A172 (cell line): ENCODE data around the gene ING4. TPM values are rescaled to one million over a fixed set of nuclear protein-coding genes. Genes with fewer than 3 reads are reported as not detected.

Experiments used
- DNase-seq: peaks from one replicate; pipeline ENCODE4 v3.0.0-alpha.2; 2015; ENCODE audit warnings: low spot score
- total RNA-seq: library from RNA; depleted of rRNA; stranded (reverse); fragments of >200 nt; shearing (Covaris generic); gene quantifications from 2 replicates; pipeline ENCODE4 v1.2.3, GENCODE V29; 2014; rRNA removed

The ING4 gene
- total RNA-seq, 1 experiment from 2014 or later, result 23.7 TPM

GRCh38 chr12:6607751-6608591 lies 54.9 kb downstream of the ING4 start:
- DNase-seq, result peak; percentile 71

- no peak for DNase-seq
Observed at GRCh38 chr12:6606331-6607131, 56.4 kb downstream of the ING4 start.

GRCh38 chr12:6605421-6606330 lies 57.2 kb downstream of the ING4 start:
- peak; percentile 28 for DNase-seq

- DNase-seq, result no peak
Observed at GRCh38 chr12:6604259-6605029, 58.5 kb downstream of the ING4 start.

- peak; percentile 63 for DNase-seq
Observed at GRCh38 chr12:6603095-6603567, 59.8 kb downstream of the ING4 start.

- DNase-seq, result no peak
Observed at GRCh38 chr12:6602526-6602925, 60.4 kb downstream of the ING4 start.

Other genes with a start within 250 kb of the ING4 start
- not detected in 2 replicates for gene CD27, start 218.2 kb downstream of the ING4 start, total RNA-seq
- 2.6 and 3.4 TPM in 2 replicates for gene TAPBPL, start 211.1 kb downstream of the ING4 start, total RNA-seq
- 0.33 and 3.2 TPM in 2 replicates for gene VAMP1, start 192.4 kb downstream of the ING4 start, total RNA-seq
- 116 and 166 TPM in 2 replicates for gene MRPL51, start 169.9 kb downstream of the ING4 start, total RNA-seq
- 46.2 and 60.2 TPM in 2 replicates for gene NCAPD2, start 169.0 kb downstream of the ING4 start, total RNA-seq
- 3,748 and 4,015 TPM in 2 replicates for gene GAPDH, start 128.6 kb downstream of the ING4 start, total RNA-seq
- gene IFFO1, start 107.1 kb downstream of the ING4 start, total RNA-seq, result 2.1 TPM in 2 replicates
- 53.9 and 59.8 TPM in 2 replicates for gene NOP2, start 94.8 kb downstream of the ING4 start, total RNA-seq
- gene CHD4, start 55.7 kb downstream of the ING4 start, total RNA-seq, result 164 and 201 TPM in 2 replicates
- gene LPAR5, start 27.2 kb downstream of the ING4 start, total RNA-seq, result 2.5 TPM in 2 replicates
- gene ACRBP, start 15.7 kb downstream of the ING4 start, total RNA-seq, result 0.65 TPM in 1 of 2 replicates, not detected in the other
- 6.4 and 9.2 TPM in 2 replicates for gene ZNF384, start 26.3 kb upstream of the ING4 start, total RNA-seq
- 0.24 and 2.3 TPM in 2 replicates for gene PIANP, start 37.7 kb upstream of the ING4 start, total RNA-seq
- gene COPS7A, start 60.9 kb upstream of the ING4 start, total RNA-seq, result 40.7 and 45.7 TPM in 2 replicates
- 168 and 187 TPM in 2 replicates for gene MLF2, start 90.0 kb upstream of the ING4 start, total RNA-seq
- 86.8 and 166 TPM in 2 replicates for gene PTMS, start 103.2 kb upstream of the ING4 start, total RNA-seq
- gene LAG3, start 109.4 kb upstream of the ING4 start, total RNA-seq, result not detected in 2 replicates
- not detected in 2 replicates for gene CD4, start 126.4 kb upstream of the ING4 start, total RNA-seq
- 5.3 and 12.3 TPM in 2 replicates for gene GPR162, start 158.7 kb upstream of the ING4 start, total RNA-seq
- 6.9 and 7.4 TPM in 2 replicates for gene P3H3, start 165.3 kb upstream of the ING4 start, total RNA-seq
- gene GNB3, start 177.8 kb upstream of the ING4 start, total RNA-seq, result 0.19 and 5.1 TPM in 2 replicates
- gene CDCA3, start 188.2 kb upstream of the ING4 start, total RNA-seq, result 30.8 and 52.8 TPM in 2 replicates
- 87.3 and 104 TPM in 2 replicates for gene USP5, start 189.0 kb upstream of the ING4 start, total RNA-seq
- gene TPI1, start 204.4 kb upstream of the ING4 start, total RNA-seq, result 675 and 790 TPM in 2 replicates
- gene SPSB2, start 210.2 kb upstream of the ING4 start, total RNA-seq, result 7.9 and 10.2 TPM in 2 replicates
- 8.3 and 14.4 TPM in 2 replicates for gene LRRC23, start 241.7 kb upstream of the ING4 start, total RNA-seq